ENCODE data around the gene RBM38. TPM values are rescaled to one million over a fixed set of nuclear protein-coding genes. Genes with fewer than 3 reads are reported as not detected.

RBM38 gene
- 13.6 and 33.0 TPM in 2 replicates for total RNA-seq (2011; cell fraction: chromatin; rRNA removed; ENCODE audit: low replicate concordance)
- 29.3 and 29.4 TPM in 2 replicates for total RNA-seq (2011; cell fraction: nucleolus; rRNA removed)
- total RNA-seq (2011; cell fraction: nucleoplasm; rRNA removed) = 21.9 and 24.7 TPM in 2 replicates
- total RNA-seq (2014; rRNA removed) (63.6 and 74.0 TPM in 2 replicates), total RNA-seq (2014; rRNA removed; fragmentation: Illumina TruSeq; extraction: Trizol) (10.9 and 12.3 TPM in 2 replicates), total RNA-seq (2015; rRNA removed; fragmentation: Illumina TruSeq; extraction: Trizol) (33.9 and 36.1 TPM in 2 replicates), total RNA-seq (2021) (82.4 and 83.4 TPM in 2 replicates), polyA plus RNA-seq (2011; rRNA removed) (31.9 and 33.2 TPM in 2 replicates), polyA plus RNA-seq (2014; fragmentation: Illumina TruSeq; extraction: Trizol) (22.5 and 55.0 TPM in 2 replicates), polyA plus RNA-seq (2014; fragmentation: Nextera tagmentation; extraction: Ambion mirVana) (under 1 TPM; 0.28 to 0.39 TPM), polyA plus RNA-seq (2014; rRNA removed) (79.6 and 84.1 TPM in 2 replicates), polyA minus RNA-seq (2011; rRNA and poly(A)+ RNA removed) (7.0 and 14.2 TPM in 2 replicates), Bru-seq, nascent RNA (percentile 88 among the genes with signal in this experiment), BruChase-seq, experiment 1, labeled RNA remaining after a 2-hour chase (percentile 83 among the genes with signal in this experiment), BruChase-seq, experiment 2, labeled RNA remaining after a 6-hour chase (percentile 82 among the genes with signal in this experiment)
- polyA plus RNA-seq (2011; cell fraction: cytosol; rRNA removed) = 44.2 and 145 TPM in 2 replicates
- 29.1 and 66.0 TPM in 2 replicates for polyA plus RNA-seq (2011; cell fraction: nucleus; rRNA removed)
- 54.8 and 56.8 TPM in 2 replicates for polyA plus RNA-seq (2012)
- 35.7 and 38.9 TPM in 2 replicates for polyA minus RNA-seq (2011; cell fraction: cytosol; rRNA and poly(A)+ RNA removed)
- polyA minus RNA-seq (2011; cell fraction: nucleus; rRNA and poly(A)+ RNA removed) = 8.0 and 10.9 TPM in 2 replicates
- long read RNA-seq, experiment 1, transcript RBM38-205 (3 exons, 686 nt) = minor isoform, 11 of 868 reads
- long read RNA-seq, experiment 1, transcript RBM38-203 (4 exons, 2,382 nt) = major isoform, 183 of 868 reads
- long read RNA-seq, experiment 1, partial matches to known transcripts = 648 of 868 reads
- long read RNA-seq, experiment 1, other reads (novel, unspliced or antisense) = 22 of 868 reads
- long read RNA-seq, experiment 2, transcript RBM38-203 (4 exons, 2,382 nt) = major isoform, 45 of 97 reads
- long read RNA-seq, experiment 2, partial matches to known transcripts = 37 of 97 reads
- long read RNA-seq, experiment 2, other reads (novel, unspliced or antisense) = 12 of 97 reads
- long read RNA-seq, experiment 3, transcript RBM38-203 (4 exons, 2,382 nt) = major isoform, 10 of 13 reads
- long read RNA-seq, experiment 3, partial matches to known transcripts = 1 of 13 reads
- long read RNA-seq, experiment 3, other reads (novel, unspliced or antisense) = 2 of 13 reads

DNA sequence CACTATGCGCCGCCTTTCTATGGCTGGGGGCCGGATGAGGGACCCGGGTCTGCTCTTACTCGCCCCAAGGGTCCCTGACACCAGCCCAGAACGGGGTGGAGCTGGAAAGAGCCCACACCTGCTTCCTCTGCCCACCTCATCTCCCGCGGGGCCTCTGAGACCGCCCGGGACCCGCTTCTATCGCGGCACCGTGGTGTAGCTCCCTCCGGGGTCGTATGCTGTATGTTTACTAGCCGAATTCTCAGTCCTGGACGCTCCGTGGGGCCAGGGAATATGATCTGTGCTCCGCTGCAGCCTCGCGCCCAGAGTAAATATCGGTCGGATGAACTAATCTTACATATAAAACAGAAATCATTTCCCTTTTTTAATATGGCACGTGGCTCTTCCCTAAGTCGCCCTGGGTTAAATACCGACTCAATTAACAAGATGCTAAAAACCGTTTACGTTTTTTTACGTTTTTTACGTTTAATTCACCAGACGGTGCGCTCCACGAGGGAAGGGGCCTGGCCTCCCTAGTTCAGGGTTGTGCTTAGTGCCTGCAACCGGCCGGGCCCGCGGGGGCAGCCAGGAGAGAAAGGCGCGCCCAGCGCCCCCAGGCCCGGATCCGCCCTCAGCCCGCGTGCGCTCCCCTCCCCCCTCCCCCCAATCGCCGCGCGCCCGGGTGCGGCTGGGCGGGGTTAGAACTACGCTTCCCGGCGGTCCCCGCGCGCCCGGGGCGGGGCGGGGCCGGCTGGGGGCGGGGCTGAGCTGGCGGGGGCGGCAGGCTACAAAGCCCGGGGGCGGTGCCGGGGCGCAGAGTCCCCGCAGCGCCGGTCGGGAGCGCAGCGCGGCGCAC is at the start of gene RBM38:
Gene RBM38 (plus strand): TSS at position 793 of the 835 bp plus-strand sequence. CDS start 186 bp downstream, outside the sequence.
- Histone ChIP-seq H3K9me3 (replicated peaks; ENCODE audit: control insufficient read depth, insufficient read depth, low read depth, low read length) (no peaks in the 10 kb centered on the region), H3K9me1 (ENCODE audit: control insufficient read depth, insufficient read depth, low read length) (peaks cover 5% of the 10 kb centered on the region), H2AFZ (ENCODE audit: low read depth, low read length) (peak within 1 kb of the TSS; percentile 92), H3K4me3 (peak within 1 kb of the TSS; percentile 75), H4K20me1 (replicated peaks; ENCODE audit: control insufficient read depth, insufficient read depth, low read length) (peaks cover 29% of the 10 kb centered on the region), H3K36me3 (ENCODE audit: control insufficient read depth, insufficient read depth, low read length) (peaks cover 38% of the 10 kb centered on the region), H3K79me2 (ENCODE audit: control insufficient read depth, insufficient read depth, low read length) (peaks cover 44% of the 10 kb centered on the region), H3K4me1 (replicated peaks in 1 of 2; ENCODE audit: control insufficient read depth in 2 of 2, insufficient read depth in 2 of 2, low read length in 2 of 2) (peaks cover 34 to 67% of the 10 kb centered on the region in 2 experiments), H3K27me3 (ENCODE audit: control insufficient read depth in 2 of 2, insufficient read depth in 2 of 2, low read length in 2 of 2) (no peaks in the 10 kb centered on the region), H3K4me2 (ENCODE audit: insufficient read depth, low read length) (peak within 1 kb of the TSS; percentile 87), H3K27ac (ENCODE audit: extremely low read depth, low read depth, low read length) (peak within 1 kb of the TSS; percentile 95), H3K9ac (ENCODE audit: insufficient read depth in 1 of 2, low read depth in 2 of 2, low read length in 2 of 2) (peak within 1 kb of the TSS; percentile 95 to 96)
- BruUV-seq (replicated peaks) = TSS peak; percentile 98
- ChIA-PET POLR2A (interaction anchor here (0.6 to 2.1 kb wide), 18 partner anchors 8 to 133 kb away, joined by 3 to 9 read pairs (median 3); no protein-coding TSS in a partner anchor), CTCF (ENCODE audit: low intra/inter-chr PET ratio) (interaction anchor here (0.9 kb wide), 1 partner anchor 21 kb away, joined by 3 read pairs; no protein-coding TSS in a partner anchor)
- FAIRE-seq (peak; percentile 80), ATAC-seq (peak; percentile 76), DNase-seq (ENCODE audit: extremely low read depth in 1 of 4, low spot score in 3 of 4) (peak; percentile 89 to 96 (median 92))
- WGBS (ENCODE audit: insufficient coverage, low coverage, missing lambda C conversion rate) = 7% methylated on average over 53 of the region's 78 CpGs
- intact Hi-C loops (cut with micrococcal nuclease) (loop anchor here (2.0 to 5.0 kb wide), 2 partner anchors 20 to 61 kb away; no protein-coding TSS in a partner anchor), in situ Hi-C loops (cut with MboI) (loop anchor here (25.0 kb wide), 1 partner anchor 821 kb away; no protein-coding TSS in a partner anchor)
- TF ChIP-seq ZNF444 (CRISPR knock-in tag; IDR thresholded peaks at IDR 0.05) (peak; percentile 63; the same call in 1 of the 2 replicates), ESRRA (IDR thresholded peaks at IDR 0.05; ENCODE audit: borderline replicate concordance, low read depth) (peak; percentile 48; the same call in 1 of the 2 replicates), TAF1 (IDR thresholded peaks at IDR 0.05; ENCODE audit: control insufficient read depth, extremely low read depth, insufficient read depth, low read length, severe bottlenecking) (peak; percentile 43), UBTF (IDR thresholded peaks at IDR 0.05; ENCODE audit: borderline replicate concordance in 1 of 2, low read depth in 2 of 2, low read length in 2 of 2) (peak in 1 of 2 experiments; percentile 40; a peak in 1 of 4 replicates), MTF1 (CRISPR knock-in tag; IDR thresholded peaks at IDR 0.05; ENCODE audit: borderline replicate concordance) (no peak), PPARD (CRISPR knock-in tag; IDR thresholded peaks at IDR 0.05) (no peak), RBBP5 (IDR thresholded peaks at IDR 0.05; ENCODE audit: borderline replicate concordance, insufficient read depth, low read length, poor library complexity, severe bottlenecking) (peak; percentile 30), SIX5 (IDR thresholded peaks at IDR 0.05; ENCODE audit: borderline replicate concordance in 1 of 2, insufficient read depth in 1 of 2, low read depth in 1 of 2, low read length in 2 of 2) (peak in 1 of 2 experiments; percentile 47; a peak in 1 of 4 replicates), RNF2 (IDR thresholded peaks at IDR 0.05) (peak; percentile 23; the same call in 1 of the 2 replicates), DMBX1 (CRISPR knock-in tag; IDR thresholded peaks at IDR 0.05; ENCODE audit: borderline replicate concordance) (0 out of 2 replicates have a peak, but pooled peaks have one; percentile 50)
